SK-N-SH treated with all-trans-retinoic acid at 6 μM for 48 hours (cell line): ENCODE data around the gene ATP11A.

Experiments
- ATAC-seq: fragments of 200-7000 bp; cut with Tn5 transposase; 3 replicates; pipeline ENCODE4 v1.9.1; 2020; ENCODE audit warnings: mild to moderate bottlenecking, moderate library complexity
- ARNTL ChIP-seq: fragments of 450-650 bp; formaldehyde crosslinking; IDR thresholded peaks from 2 replicates; pipeline ENCODE4 v1.5.0; 2020; ENCODE audit warnings: low read depth, mild to moderate bottlenecking, moderate library complexity, borderline replicate concordance
- BACH2 ChIP-seq: fragments of 250-450 bp; sonication (Bioruptor Pico); IDR thresholded peaks from 2 replicates; pipeline ENCODE4 v1.9.0; 2021; ENCODE audit warnings: mild to moderate bottlenecking, borderline replicate concordance
- CSDC2 ChIP-seq: fragments of 250-450 bp; sonication (Bioruptor Pico); IDR thresholded peaks from 2 replicates; pipeline ENCODE4 v1.5.0; 2020; ENCODE audit warnings: mild to moderate bottlenecking, moderate library complexity
- CSRNP3 ChIP-seq: fragments of 250-450 bp; sonication (Bioruptor Pico); IDR thresholded peaks from 2 replicates; pipeline ENCODE4 v1.5.1; 2021; ENCODE audit warnings: mild to moderate bottlenecking, moderate library complexity
- GLIS3 ChIP-seq: fragments of 250-450 bp; sonication (Bioruptor Pico); IDR thresholded peaks from 2 replicates; pipeline ENCODE4 v1.5.0; 2020; ENCODE audit warnings: mild to moderate bottlenecking, moderate library complexity
- ISL1 ChIP-seq: fragments of 250-450 bp; sonication (Bioruptor Pico); IDR thresholded peaks from 2 replicates; pipeline ENCODE4 v2.1.2; 2022; ENCODE audit warnings: mild to moderate bottlenecking, moderate library complexity
- OSR1 ChIP-seq: fragments of 250-450 bp; sonication (Bioruptor Pico); IDR thresholded peaks from 2 replicates; pipeline ENCODE4 v1.8.0; 2022; ENCODE audit warnings: moderate library complexity, mild to moderate bottlenecking, inconsistent platforms
- PATZ1 ChIP-seq: fragments of 250-450 bp; sonication (Bioruptor Pico); IDR thresholded peaks from 2 replicates; pipeline ENCODE4 v1.8.0; 2020; ENCODE audit warnings: mild to moderate bottlenecking, moderate library complexity, borderline replicate concordance
- POU6F1 ChIP-seq: fragments of 250-450 bp; sonication (Bioruptor Pico); IDR thresholded peaks from 2 replicates; pipeline ENCODE4 v1.8.0; 2021; ENCODE audit warnings: low read depth, mild to moderate bottlenecking, moderate library complexity, borderline replicate concordance
- PPARA ChIP-seq: fragments of 250-450 bp; sonication (Bioruptor Pico); IDR thresholded peaks from 2 replicates; pipeline ENCODE4 v1.5.0; 2020; ENCODE audit warnings: mild to moderate bottlenecking, borderline replicate concordance
- RARB ChIP-seq: fragments of 250-450 bp; sonication (Bioruptor Pico); IDR thresholded peaks from 2 replicates; pipeline ENCODE4 v1.8.0; 2021; ENCODE audit warnings: mild to moderate bottlenecking, moderate library complexity
- SNAI2 ChIP-seq: fragments of 250-450 bp; sonication (Bioruptor Pico); IDR thresholded peaks from 2 replicates; pipeline ENCODE4 v1.5.0; 2020; ENCODE audit warnings: mild to moderate bottlenecking, moderate library complexity
- TCF4 ChIP-seq: fragments of 250-450 bp; sonication (Bioruptor Pico); IDR thresholded peaks from 2 replicates; pipeline ENCODE4 v1.8.0; 2021; ENCODE audit warnings: mild to moderate bottlenecking, moderate library complexity, borderline replicate concordance
- TOX ChIP-seq: fragments of 250-450 bp; sonication (Bioruptor Pico); IDR thresholded peaks from 2 replicates; pipeline ENCODE4 v1.8.0; 2021; ENCODE audit warnings: mild to moderate bottlenecking, moderate library complexity, borderline replicate concordance
- TSHZ2 ChIP-seq: fragments of 250-450 bp; sonication (Bioruptor Pico); IDR thresholded peaks from 2 replicates; pipeline ENCODE4 v1.5.0; 2020; ENCODE audit warnings: mild to moderate bottlenecking, moderate library complexity
- ZC3H10 ChIP-seq: fragments of 250-450 bp; sonication (Bioruptor Pico); IDR thresholded peaks from 2 replicates; pipeline ENCODE4 v1.5.1; 2021; ENCODE audit warnings: mild to moderate bottlenecking, moderate library complexity
- ZFP3 ChIP-seq: fragments of 250-450 bp; sonication (Bioruptor Pico); IDR thresholded peaks from 2 replicates; pipeline ENCODE4 v1.5.0; 2020; ENCODE audit warnings: mild to moderate bottlenecking, moderate library complexity
- ZFP30 ChIP-seq: fragments of 450-650 bp; formaldehyde crosslinking; IDR thresholded peaks from 2 replicates; pipeline ENCODE4 v1.5.0; 2022; ENCODE audit warnings: mild to moderate bottlenecking, moderate library complexity
- ZNF70 ChIP-seq: fragments of 450-650 bp; formaldehyde crosslinking; IDR thresholded peaks from 2 replicates; pipeline ENCODE4 v1.5.0; 2020; ENCODE audit warnings: mild to moderate bottlenecking, moderate library complexity
- ZNF8 ChIP-seq: fragments of 450-650 bp; formaldehyde crosslinking; IDR thresholded peaks from 2 replicates; pipeline ENCODE4 v1.5.0; 2020; ENCODE audit warnings: mild to moderate bottlenecking, moderate library complexity

The ATP11A gene

GRCh38 chr13:112911285-112911701, 221.5 kb downstream of the ATP11A start (continued):
- TF ChIP-seq ARNTL (CRISPR knock-in tag) (no peak), TSHZ2 (CRISPR knock-in tag) (no peak)

- ATAC-seq = no peak
- no peak for TF ChIP-seq TOX (CRISPR knock-in tag)
- no peak for TF ChIP-seq PATZ1 (CRISPR knock-in tag)
- TF ChIP-seq CSDC2 (CRISPR knock-in tag) = no peak
- no peak for TF ChIP-seq ARNTL (CRISPR knock-in tag)
- no peak for TF ChIP-seq BACH2
- TF ChIP-seq PPARA = no peak
- TF ChIP-seq ZNF8 = no peak
- TF ChIP-seq ISL1 = no peak
- no peak for TF ChIP-seq RARB (CRISPR knock-in tag)
- no peak for TF ChIP-seq SNAI2 (CRISPR knock-in tag)
- TF ChIP-seq TSHZ2 (CRISPR knock-in tag) = no peak
- no peak for TF ChIP-seq ZFP30 (CRISPR knock-in tag)
- TF ChIP-seq ZFP3 (CRISPR knock-in tag) = no peak
- no peak for TF ChIP-seq OSR1
- no peak for TF ChIP-seq GLIS3
- no peak for TF ChIP-seq ZNF70 (CRISPR knock-in tag)
- TF ChIP-seq ZC3H10 (CRISPR knock-in tag) = no peak
- TF ChIP-seq TCF4 (CRISPR knock-in tag) = no peak
- TF ChIP-seq, all 23 proteins: peak for 0
Measured at GRCh38 chr13:112911883-112912282, 222.0 kb downstream of the ATP11A start.

GRCh38 chr13:112912726-112913440, 223.0 kb downstream of the ATP11A start:
- no peak for ATAC-seq
- TF ChIP-seq BACH2 = no peak

- no peak for ATAC-seq
- TF ChIP-seq SNAI2 (CRISPR knock-in tag) = no peak
- no peak for TF ChIP-seq RARB (CRISPR knock-in tag)
- no peak for TF ChIP-seq ISL1
- no peak for TF ChIP-seq GLIS3
- no peak for TF ChIP-seq ZC3H10 (CRISPR knock-in tag)
- no peak for TF ChIP-seq BACH2
- TF ChIP-seq TSHZ2 (CRISPR knock-in tag) = no peak
- no peak for TF ChIP-seq ZFP30 (CRISPR knock-in tag)
- no peak for TF ChIP-seq ZNF70 (CRISPR knock-in tag)
- no peak for TF ChIP-seq OSR1
- no peak for TF ChIP-seq CSRNP3 (CRISPR knock-in tag)
- TF ChIP-seq POU6F1 (CRISPR knock-in tag) = no peak
- TF ChIP-seq ARNTL (CRISPR knock-in tag) = no peak
- no peak for TF ChIP-seq TCF4 (CRISPR knock-in tag)
- TF ChIP-seq ZNF8 = no peak
- TF ChIP-seq TOX (CRISPR knock-in tag) = no peak
Measured at GRCh38 chr13:112916296-112916695, 226.5 kb downstream of the ATP11A start.
